WTC11 (cell line): ENCODE results near the gene SP3. TPM values are rescaled to one million over a fixed set of nuclear protein-coding genes. Genes with fewer than 3 reads are reported as not detected.

Source experiments
- ATAC-seq: fragments of 200-7000 bp; cut with Tn5 transposase; 2 replicates; pipeline ENCODE4 v1.10.0; 2021; ENCODE audit warnings: mild to moderate bottlenecking, moderate library complexity
- CTCF ChIA-PET: fragments of 300-600 bp; sonication (Branson Sonifier 250); formaldehyde crosslinking; loops from one replicate; lab custom pipeline; 2021; ENCODE audit warnings: antibody characterized with exemption; lab: Charles Lee
- POLR2A ChIA-PET: fragments of 350-600 bp; sonication (Branson Sonifier 250); formaldehyde crosslinking; loops from one replicate; lab custom pipeline; 2021; ENCODE audit warnings: antibody characterized with exemption; lab: Charles Lee
- DNase-seq: peaks from one replicate; pipeline ENCODE4 v3.0.0; 2021; ENCODE audit warnings: low spot score
- H3K27ac Mint-ChIP-seq: 2 replicates; pipeline ENCODE4 v1.8.0; 2021; ENCODE audit warnings: mixed read lengths
- H3K27me3 Mint-ChIP-seq: 2 replicates; pipeline ENCODE4 v1.8.0; 2021; ENCODE audit warnings: low read depth, mild to moderate bottlenecking, moderate library complexity, mixed read lengths
- H3K36me3 Mint-ChIP-seq: 2 replicates; pipeline ENCODE4 v1.8.0; 2021; ENCODE audit warnings: mixed read lengths
- H3K4me1 Mint-ChIP-seq: 2 replicates; pipeline ENCODE4 v1.8.0; 2022; ENCODE audit warnings: mixed read lengths
- H3K4me3 Mint-ChIP-seq: 2 replicates; pipeline ENCODE4 v1.8.0; 2021; ENCODE audit warnings: mild to moderate bottlenecking, moderate library complexity, mixed read lengths
- H3K9me3 Mint-ChIP-seq: 2 replicates; pipeline ENCODE4 v1.8.0; 2021; ENCODE audit warnings: mixed read lengths
- CREM ChIP-seq: sonication (generic); formaldehyde crosslinking; IDR thresholded peaks from 2 replicates; pipeline ENCODE4 v1.8.1; 2022; ENCODE audit warnings: mild to moderate bottlenecking, missing genetic modification reagents, moderate library complexity
- E2F4 ChIP-seq: sonication (generic); formaldehyde crosslinking; IDR thresholded peaks from 2 replicates; pipeline ENCODE4 v1.8.1; 2022; ENCODE audit warnings: low read depth, mild to moderate bottlenecking, moderate library complexity, missing genetic modification reagents, borderline replicate concordance
- ELF4 ChIP-seq: sonication (generic); formaldehyde crosslinking; IDR thresholded peaks from 2 replicates; pipeline ENCODE4 v1.8.1; 2022; ENCODE audit warnings: low read depth, mild to moderate bottlenecking, moderate library complexity, missing genetic modification reagents
- EMX1 ChIP-seq: fragments of 250-450 bp; sonication (Bioruptor Pico); IDR thresholded peaks from 2 replicates; pipeline ENCODE4 v1.8.0; 2021; ENCODE audit warnings: mild to moderate bottlenecking
- ESRRA ChIP-seq: sonication (generic); formaldehyde crosslinking; IDR thresholded peaks from 2 replicates; pipeline ENCODE4 v1.8.1; 2022; ENCODE audit warnings: mild to moderate bottlenecking, missing genetic modification reagents, borderline replicate concordance
- NFE2L1 ChIP-seq: sonication (generic); formaldehyde crosslinking; IDR thresholded peaks from 2 replicates; pipeline ENCODE4 v1.8.1; 2023; ENCODE audit warnings: missing genetic modification reagents
- RELA ChIP-seq: sonication (generic); formaldehyde crosslinking; IDR thresholded peaks from 2 replicates; pipeline ENCODE4 v1.8.1; 2022; ENCODE audit warnings: missing genetic modification reagents, mild to moderate bottlenecking, borderline replicate concordance
- TCF7 ChIP-seq: sonication (generic); formaldehyde crosslinking; IDR thresholded peaks from 2 replicates; pipeline ENCODE4 v1.8.0; 2022; ENCODE audit warnings: mild to moderate bottlenecking, low read depth, missing genetic modification reagents, moderate library complexity
- TEAD1 ChIP-seq: sonication (generic); formaldehyde crosslinking; IDR thresholded peaks from 2 replicates; pipeline ENCODE4 v1.8.0; 2022; ENCODE audit warnings: mild to moderate bottlenecking, missing genetic modification reagents
- ZNF121 ChIP-seq: sonication (generic); formaldehyde crosslinking; IDR thresholded peaks from 2 replicates; pipeline ENCODE4 v1.8.0; 2023; ENCODE audit warnings: missing genetic modification reagents
- ZNF317 ChIP-seq: sonication (generic); formaldehyde crosslinking; IDR thresholded peaks from 2 replicates; pipeline ENCODE4 v1.8.1; 2023; ENCODE audit warnings: low read depth, mild to moderate bottlenecking, moderate library complexity, missing genetic modification reagents, borderline replicate concordance
- ZNF396 ChIP-seq: fragments of 250-450 bp; sonication (Bioruptor Pico); IDR thresholded peaks from 2 replicates; pipeline ENCODE4 v1.8.0; 2021; ENCODE audit warnings: mild to moderate bottlenecking, moderate library complexity, borderline replicate concordance
- ZNF671 ChIP-seq: fragments of 250-450 bp; sonication (Bioruptor Pico); IDR thresholded peaks from 2 replicates; pipeline ENCODE4 v1.8.0; 2021; ENCODE audit warnings: mild to moderate bottlenecking
- total RNA-seq: library from RNA; stranded (reverse); gene quantifications from 3 replicates; pipeline ENCODE4 v1.2.3, GENCODE V29; 2021
- TF ChIP-seq, protein P1 (sequence below): sonication (generic); formaldehyde crosslinking; IDR thresholded peaks from 2 replicates; pipeline ENCODE4 v1.8.0; 2023; ENCODE audit warnings: missing genetic modification reagents, mild to moderate bottlenecking, borderline replicate concordance
- TF ChIP-seq, protein P2 (sequence below): fragments of 250-450 bp; sonication (Bioruptor Pico); conservative IDR thresholded peaks from 2 replicates; pipeline ENCODE4 v1.9.0; 2021; ENCODE audit warnings: mild to moderate bottlenecking
- TF ChIP-seq, protein P3 (sequence below): sonication (generic); formaldehyde crosslinking; IDR thresholded peaks from 2 replicates; pipeline ENCODE4 v1.8.0; 2023; ENCODE audit warnings: mild to moderate bottlenecking, missing genetic modification reagents
- TF ChIP-seq, protein P4 (sequence below): fragments of 250-450 bp; sonication (Bioruptor Pico); IDR thresholded peaks from 2 replicates; pipeline ENCODE4 v2.1.2; 2022; ENCODE audit warnings: mild to moderate bottlenecking, moderate library complexity
- TF ChIP-seq, protein P5 (sequence below): sonication (generic); formaldehyde crosslinking; IDR thresholded peaks from 2 replicates; pipeline ENCODE4 v1.8.1; 2023; ENCODE audit warnings: mild to moderate bottlenecking, moderate library complexity, missing genetic modification reagents
- TF ChIP-seq, protein P6 (sequence below): sonication (generic); formaldehyde crosslinking; IDR thresholded peaks from 2 replicates; pipeline ENCODE4 v1.8.1; 2022; ENCODE audit warnings: low read depth, missing genetic modification reagents, borderline replicate concordance

The SP3 gene
- total RNA-seq, 1 experiment from 2014 or later = 88.5 TPM

- ATAC-seq (no peak), DNase-seq (no peak)
- no peak overlapping the region for H3K4me3 Mint-ChIP-seq
- TF ChIP-seq, protein P1, sequence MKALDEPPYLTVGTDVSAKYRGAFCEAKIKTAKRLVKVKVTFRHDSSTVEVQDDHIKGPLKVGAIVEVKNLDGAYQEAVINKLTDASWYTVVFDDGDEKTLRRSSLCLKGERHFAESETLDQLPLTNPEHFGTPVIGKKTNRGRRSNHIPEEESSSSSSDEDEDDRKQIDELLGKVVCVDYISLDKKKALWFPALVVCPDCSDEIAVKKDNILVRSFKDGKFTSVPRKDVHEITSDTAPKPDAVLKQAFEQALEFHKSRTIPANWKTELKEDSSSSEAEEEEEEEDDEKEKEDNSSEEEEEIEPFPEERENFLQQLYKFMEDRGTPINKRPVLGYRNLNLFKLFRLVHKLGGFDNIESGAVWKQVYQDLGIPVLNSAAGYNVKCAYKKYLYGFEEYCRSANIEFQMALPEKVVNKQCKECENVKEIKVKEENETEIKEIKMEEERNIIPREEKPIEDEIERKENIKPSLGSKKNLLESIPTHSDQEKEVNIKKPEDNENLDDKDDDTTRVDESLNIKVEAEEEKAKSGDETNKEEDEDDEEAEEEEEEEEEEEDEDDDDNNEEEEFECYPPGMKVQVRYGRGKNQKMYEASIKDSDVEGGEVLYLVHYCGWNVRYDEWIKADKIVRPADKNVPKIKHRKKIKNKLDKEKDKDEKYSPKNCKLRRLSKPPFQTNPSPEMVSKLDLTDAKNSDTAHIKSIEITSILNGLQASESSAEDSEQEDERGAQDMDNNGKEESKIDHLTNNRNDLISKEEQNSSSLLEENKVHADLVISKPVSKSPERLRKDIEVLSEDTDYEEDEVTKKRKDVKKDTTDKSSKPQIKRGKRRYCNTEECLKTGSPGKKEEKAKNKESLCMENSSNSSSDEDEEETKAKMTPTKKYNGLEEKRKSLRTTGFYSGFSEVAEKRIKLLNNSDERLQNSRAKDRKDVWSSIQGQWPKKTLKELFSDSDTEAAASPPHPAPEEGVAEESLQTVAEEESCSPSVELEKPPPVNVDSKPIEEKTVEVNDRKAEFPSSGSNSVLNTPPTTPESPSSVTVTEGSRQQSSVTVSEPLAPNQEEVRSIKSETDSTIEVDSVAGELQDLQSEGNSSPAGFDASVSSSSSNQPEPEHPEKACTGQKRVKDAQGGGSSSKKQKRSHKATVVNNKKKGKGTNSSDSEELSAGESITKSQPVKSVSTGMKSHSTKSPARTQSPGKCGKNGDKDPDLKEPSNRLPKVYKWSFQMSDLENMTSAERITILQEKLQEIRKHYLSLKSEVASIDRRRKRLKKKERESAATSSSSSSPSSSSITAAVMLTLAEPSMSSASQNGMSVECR (CRISPR knock-in tag) = no peak
- TF ChIP-seq, protein P2, sequence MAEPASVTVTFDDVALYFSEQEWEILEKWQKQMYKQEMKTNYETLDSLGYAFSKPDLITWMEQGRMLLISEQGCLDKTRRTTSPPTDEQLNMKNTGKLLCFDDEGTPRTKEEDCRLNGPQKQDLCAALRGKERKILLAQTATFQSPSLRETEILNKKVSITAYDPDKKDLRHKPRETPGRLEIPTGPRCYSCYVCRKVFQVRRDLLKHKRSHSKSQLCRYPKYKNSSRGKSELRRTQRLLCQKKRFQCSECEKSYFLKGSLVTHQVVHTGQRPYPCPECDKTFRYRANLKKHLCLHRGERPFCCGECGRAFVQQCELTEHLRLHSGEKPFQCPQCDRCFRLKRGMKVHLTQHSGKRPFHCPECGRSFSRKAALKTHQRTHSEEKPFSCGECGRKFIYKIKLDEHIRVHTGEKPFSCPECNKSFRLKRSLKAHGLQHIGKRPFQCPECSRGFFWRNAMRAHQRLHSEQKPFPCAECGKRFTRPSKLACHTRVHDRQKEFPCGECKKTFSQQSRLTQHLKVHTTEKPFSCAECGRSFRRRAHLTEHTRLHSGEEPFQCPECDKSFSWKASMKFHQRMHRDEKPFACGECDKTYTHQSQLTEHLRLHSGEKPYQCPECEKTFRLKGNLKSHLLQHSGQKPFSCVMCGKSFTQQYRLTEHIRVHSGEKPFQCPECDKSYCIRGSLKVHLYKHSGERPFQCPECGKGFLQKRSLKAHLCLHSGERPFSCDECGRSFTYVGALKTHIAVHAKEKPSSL (CRISPR knock-in tag) = no peak
- TF ChIP-seq, protein P3, sequence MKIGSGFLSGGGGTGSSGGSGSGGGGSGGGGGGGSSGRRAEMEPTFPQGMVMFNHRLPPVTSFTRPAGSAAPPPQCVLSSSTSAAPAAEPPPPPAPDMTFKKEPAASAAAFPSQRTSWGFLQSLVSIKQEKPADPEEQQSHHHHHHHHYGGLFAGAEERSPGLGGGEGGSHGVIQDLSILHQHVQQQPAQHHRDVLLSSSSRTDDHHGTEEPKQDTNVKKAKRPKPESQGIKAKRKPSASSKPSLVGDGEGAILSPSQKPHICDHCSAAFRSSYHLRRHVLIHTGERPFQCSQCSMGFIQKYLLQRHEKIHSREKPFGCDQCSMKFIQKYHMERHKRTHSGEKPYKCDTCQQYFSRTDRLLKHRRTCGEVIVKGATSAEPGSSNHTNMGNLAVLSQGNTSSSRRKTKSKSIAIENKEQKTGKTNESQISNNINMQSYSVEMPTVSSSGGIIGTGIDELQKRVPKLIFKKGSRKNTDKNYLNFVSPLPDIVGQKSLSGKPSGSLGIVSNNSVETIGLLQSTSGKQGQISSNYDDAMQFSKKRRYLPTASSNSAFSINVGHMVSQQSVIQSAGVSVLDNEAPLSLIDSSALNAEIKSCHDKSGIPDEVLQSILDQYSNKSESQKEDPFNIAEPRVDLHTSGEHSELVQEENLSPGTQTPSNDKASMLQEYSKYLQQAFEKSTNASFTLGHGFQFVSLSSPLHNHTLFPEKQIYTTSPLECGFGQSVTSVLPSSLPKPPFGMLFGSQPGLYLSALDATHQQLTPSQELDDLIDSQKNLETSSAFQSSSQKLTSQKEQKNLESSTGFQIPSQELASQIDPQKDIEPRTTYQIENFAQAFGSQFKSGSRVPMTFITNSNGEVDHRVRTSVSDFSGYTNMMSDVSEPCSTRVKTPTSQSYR (CRISPR knock-in tag) = no peak
- TF ChIP-seq NFE2L1 (CRISPR knock-in tag) (no peak), ZNF396 (CRISPR knock-in tag) (no peak), E2F4 (CRISPR knock-in tag) (no peak), ZNF121 (CRISPR knock-in tag) (no peak), CREM (no peak), TCF7 (CRISPR knock-in tag) (no peak), RELA (CRISPR knock-in tag) (no peak), ESRRA (CRISPR knock-in tag) (no peak), ZNF317 (no peak), TEAD1 (no peak), ZNF671 (CRISPR knock-in tag) (no peak), EMX1 (CRISPR knock-in tag) (no peak), ELF4 (CRISPR knock-in tag) (no peak)
- TF ChIP-seq, protein P4, sequence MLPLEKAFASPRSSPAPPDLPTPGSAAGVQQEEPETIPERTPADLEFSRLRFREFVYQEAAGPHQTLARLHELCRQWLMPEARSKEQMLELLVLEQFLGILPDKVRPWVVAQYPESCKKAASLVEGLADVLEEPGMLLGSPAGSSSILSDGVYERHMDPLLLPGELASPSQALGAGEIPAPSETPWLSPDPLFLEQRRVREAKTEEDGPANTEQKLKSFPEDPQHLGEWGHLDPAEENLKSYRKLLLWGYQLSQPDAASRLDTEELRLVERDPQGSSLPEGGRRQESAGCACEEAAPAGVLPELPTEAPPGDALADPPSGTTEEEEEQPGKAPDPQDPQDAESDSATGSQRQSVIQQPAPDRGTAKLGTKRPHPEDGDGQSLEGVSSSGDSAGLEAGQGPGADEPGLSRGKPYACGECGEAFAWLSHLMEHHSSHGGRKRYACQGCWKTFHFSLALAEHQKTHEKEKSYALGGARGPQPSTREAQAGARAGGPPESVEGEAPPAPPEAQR (CRISPR knock-in tag) = no peak
- TF ChIP-seq, protein P5, sequence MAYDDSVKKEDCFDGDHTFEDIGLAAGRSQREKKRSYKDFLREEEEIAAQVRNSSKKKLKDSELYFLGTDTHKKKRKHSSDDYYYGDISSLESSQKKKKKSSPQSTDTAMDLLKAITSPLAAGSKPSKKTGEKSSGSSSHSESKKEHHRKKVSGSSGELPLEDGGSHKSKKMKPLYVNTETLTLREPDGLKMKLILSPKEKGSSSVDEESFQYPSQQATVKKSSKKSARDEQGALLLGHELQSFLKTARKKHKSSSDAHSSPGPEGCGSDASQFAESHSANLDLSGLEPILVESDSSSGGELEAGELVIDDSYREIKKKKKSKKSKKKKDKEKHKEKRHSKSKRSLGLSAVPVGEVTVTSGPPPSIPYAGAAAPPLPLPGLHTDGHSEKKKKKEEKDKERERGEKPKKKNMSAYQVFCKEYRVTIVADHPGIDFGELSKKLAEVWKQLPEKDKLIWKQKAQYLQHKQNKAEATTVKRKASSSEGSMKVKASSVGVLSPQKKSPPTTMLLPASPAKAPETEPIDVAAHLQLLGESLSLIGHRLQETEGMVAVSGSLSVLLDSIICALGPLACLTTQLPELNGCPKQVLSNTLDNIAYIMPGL = no peak
- TF ChIP-seq, protein P6, sequence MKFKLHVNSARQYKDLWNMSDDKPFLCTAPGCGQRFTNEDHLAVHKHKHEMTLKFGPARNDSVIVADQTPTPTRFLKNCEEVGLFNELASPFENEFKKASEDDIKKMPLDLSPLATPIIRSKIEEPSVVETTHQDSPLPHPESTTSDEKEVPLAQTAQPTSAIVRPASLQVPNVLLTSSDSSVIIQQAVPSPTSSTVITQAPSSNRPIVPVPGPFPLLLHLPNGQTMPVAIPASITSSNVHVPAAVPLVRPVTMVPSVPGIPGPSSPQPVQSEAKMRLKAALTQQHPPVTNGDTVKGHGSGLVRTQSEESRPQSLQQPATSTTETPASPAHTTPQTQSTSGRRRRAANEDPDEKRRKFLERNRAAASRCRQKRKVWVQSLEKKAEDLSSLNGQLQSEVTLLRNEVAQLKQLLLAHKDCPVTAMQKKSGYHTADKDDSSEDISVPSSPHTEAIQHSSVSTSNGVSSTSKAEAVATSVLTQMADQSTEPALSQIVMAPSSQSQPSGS = no peak
- CTCF ChIA-PET = no interaction called here
- no peak overlapping the region for H3K27ac Mint-ChIP-seq
- no peaks in the 10 kb centered on the region for H3K9me3 Mint-ChIP-seq
- POLR2A ChIA-PET = no interaction called here
- no peaks in the 10 kb centered on the region for H3K36me3 Mint-ChIP-seq
- H3K27me3 Mint-ChIP-seq = no peaks in the 10 kb centered on the region
- peaks cover 4% of the 10 kb centered on the region; the same call in 1 of the 2 replicates for H3K4me1 Mint-ChIP-seq
Measured at GRCh38 chr2:173999724-174000123, 34.6 kb upstream of the SP3 start.
